ENCODE results near the gene GRK7.

The GRK7 gene

DNA sequence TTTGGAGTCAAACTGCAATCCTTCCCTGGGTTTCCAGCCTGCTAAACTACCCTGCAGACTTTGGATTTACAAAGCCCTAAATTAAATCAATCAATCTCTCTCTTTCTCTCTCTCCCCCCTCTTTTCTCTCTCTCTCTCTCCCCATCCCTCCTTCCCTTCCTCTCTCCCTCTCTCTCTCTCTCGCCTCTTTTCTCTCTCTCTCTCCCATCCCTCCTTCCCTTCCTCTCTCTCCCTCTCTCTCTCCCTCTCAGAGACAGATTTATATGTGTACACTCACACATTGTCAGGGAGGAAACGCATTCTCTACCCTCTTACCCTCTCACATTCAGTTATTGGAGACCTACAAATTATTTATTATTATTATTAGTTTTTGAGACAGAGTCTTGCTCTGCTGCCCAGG is 47.0 kb downstream of the GRK7 start:
- H3K27ac ChIP-seq (ENCODE audit: low read depth, low read length, poor library complexity, severe bottlenecking) = no peak overlapping the region
- no peaks in the 10 kb centered on the region for H3K9me3 ChIP-seq (ENCODE audit: low read length)

DNA sequence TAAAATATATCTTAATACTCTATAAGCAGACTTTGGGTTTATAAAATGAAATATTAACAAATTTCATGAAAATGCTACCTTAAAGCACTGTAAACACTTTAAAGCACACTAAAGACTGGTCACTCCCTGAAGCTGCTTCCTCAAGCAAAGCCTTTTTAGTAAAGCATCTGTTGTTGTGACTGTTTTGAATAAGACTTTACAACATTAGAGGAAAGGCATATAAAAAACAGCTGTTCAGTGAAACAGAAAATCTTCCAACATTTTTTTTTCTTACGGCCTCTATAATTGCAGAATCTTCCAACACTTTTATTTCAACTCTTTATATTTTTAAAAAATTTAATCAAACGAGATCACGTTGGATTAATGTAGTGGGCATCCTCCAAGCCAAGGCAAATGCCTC is 48.1 kb downstream of the GRK7 start:
- Histone ChIP-seq H3K9me3 (ENCODE audit: low read length) (peaks cover 4% of the 10 kb centered on the region; the same call in 1 of the 2 replicates), H3K9ac (ENCODE audit: low read length) (no peak overlapping the region), H3K36me3 (ENCODE audit: insufficient read depth, low read length) (no peaks in the 10 kb centered on the region), H2AFZ (ENCODE audit: low read length) (no peak overlapping the region), H3K9me2 (ENCODE audit: low read depth, low read length) (no peaks in the 10 kb centered on the region), H4K20me1 (ENCODE audit: insufficient read depth, low read length) (no peaks in the 10 kb centered on the region), H3K4me3 (ENCODE audit: low read depth, low read length, poor library complexity, severe bottlenecking) (no peak overlapping the region), H3K4me1 (ENCODE audit: insufficient read depth, low read length, severe bottlenecking) (no peaks in the 10 kb centered on the region), H3K27me3 (ENCODE audit: insufficient read depth, low read length) (peaks cover 4% of the 10 kb centered on the region; the same call in 1 of the 2 replicates), H3K79me2 (ENCODE audit: insufficient read depth, low read length) (no peaks in the 10 kb centered on the region), H3F3A (ENCODE audit: insufficient read depth, low read length) (no peaks in the 10 kb centered on the region), H3K4me2 (ENCODE audit: low read length) (no peak overlapping the region), H3K27ac (ENCODE audit: low read depth, low read length, poor library complexity, severe bottlenecking) (no peak overlapping the region)
- TF ChIP-seq CTCF (IDR thresholded peaks at IDR 0.05; ENCODE audit: low read length) (no peak), EZH2 (IDR thresholded peaks at IDR 0.05; ENCODE audit: borderline replicate concordance, low read length) (no peak)

More for the DNA sequence above, 47.0 kb downstream of the GRK7 start:
- TF ChIP-seq EZH2 (IDR thresholded peaks at IDR 0.05; ENCODE audit: borderline replicate concordance, low read length) (no peak), CTCF (IDR thresholded peaks at IDR 0.05; ENCODE audit: low read length) (no peak)
- Histone ChIP-seq H3K4me3 (ENCODE audit: low read depth, low read length, poor library complexity, severe bottlenecking) (no peak overlapping the region), H3K9ac (ENCODE audit: low read length) (no peak overlapping the region), H3K79me2 (ENCODE audit: insufficient read depth, low read length) (no peaks in the 10 kb centered on the region), H3K9me2 (ENCODE audit: low read depth, low read length) (no peaks in the 10 kb centered on the region), H3K36me3 (ENCODE audit: insufficient read depth, low read length) (no peaks in the 10 kb centered on the region), H2AFZ (ENCODE audit: low read length) (no peak overlapping the region), H3K27me3 (ENCODE audit: insufficient read depth, low read length) (no peaks in the 10 kb centered on the region), H4K20me1 (ENCODE audit: insufficient read depth, low read length) (no peaks in the 10 kb centered on the region), H3F3A (ENCODE audit: insufficient read depth, low read length) (no peaks in the 10 kb centered on the region), H3K4me1 (ENCODE audit: insufficient read depth, low read length, severe bottlenecking) (no peaks in the 10 kb centered on the region), H3K4me2 (ENCODE audit: low read length) (no peak overlapping the region)

DNA sequence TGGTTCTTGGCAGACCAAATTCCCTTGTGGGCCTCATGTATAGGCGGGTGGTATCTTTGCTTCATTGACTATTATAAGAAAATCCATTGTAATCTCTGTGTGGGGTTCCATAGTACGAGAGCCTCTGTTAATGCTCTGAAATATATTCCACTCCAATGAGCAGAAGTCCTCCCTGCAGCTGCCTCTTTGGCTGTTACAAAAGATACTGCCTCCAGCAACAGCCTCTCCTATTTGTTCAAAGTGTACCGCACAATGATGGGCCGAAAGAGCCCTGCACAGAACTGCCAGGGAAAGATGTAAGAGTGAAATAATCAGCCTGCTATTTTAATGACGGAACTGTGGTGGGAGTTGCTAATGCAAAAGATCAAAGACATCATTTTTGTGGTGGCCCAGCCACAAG is 48.9 kb downstream of the GRK7 start:
- no peaks in the 10 kb centered on the region for H3F3A ChIP-seq (ENCODE audit: insufficient read depth, low read length)
- TF ChIP-seq EZH2 (IDR thresholded peaks at IDR 0.05; ENCODE audit: borderline replicate concordance, low read length) (no peak), CTCF (IDR thresholded peaks at IDR 0.05; ENCODE audit: low read length) (no peak)

More for the DNA sequence above, 48.9 kb downstream of the GRK7 start:
- no peaks in the 10 kb centered on the region for H3K79me2 ChIP-seq (ENCODE audit: insufficient read depth, low read length)
- H3K27ac ChIP-seq (ENCODE audit: low read depth, low read length, poor library complexity, severe bottlenecking) = no peak overlapping the region
- H3K4me3 ChIP-seq (ENCODE audit: low read depth, low read length, poor library complexity, severe bottlenecking) = no peak overlapping the region
- H3K9me2 ChIP-seq (ENCODE audit: low read depth, low read length) = no peaks in the 10 kb centered on the region
- no peak overlapping the region for H3K4me2 ChIP-seq (ENCODE audit: low read length)
- no peak overlapping the region for H2AFZ ChIP-seq (ENCODE audit: low read length)
- peaks cover 4% of the 10 kb centered on the region; the same call in 1 of the 2 replicates for H3K27me3 ChIP-seq (ENCODE audit: insufficient read depth, low read length)
- no peak overlapping the region for H3K9ac ChIP-seq (ENCODE audit: low read length)
- no peaks in the 10 kb centered on the region for H4K20me1 ChIP-seq (ENCODE audit: insufficient read depth, low read length)
- peaks cover 4% of the 10 kb centered on the region; the same call in 1 of the 2 replicates for H3K9me3 ChIP-seq (ENCODE audit: low read length)
- H3K36me3 ChIP-seq (ENCODE audit: insufficient read depth, low read length) = no peaks in the 10 kb centered on the region
- no peaks in the 10 kb centered on the region for H3K4me1 ChIP-seq (ENCODE audit: insufficient read depth, low read length, severe bottlenecking)

Data from OCI-LY1 (cell line).